Stomach (tissue), 4 donors: ENCODE data around the gene C18orf63.

Experiments
- POLR2AphosphoS5 ChIP-seq, 3 donors: sonication (generic); formaldehyde crosslinking; IDR thresholded peaks; one replicate each; pipeline ENCODE4 v1.6.1; 2016; ENCODE audit warnings: antibody characterized with exemption in 3 of 3
- TF ChIP-seq, protein P1 (sequence below), 7 experiments: fragments of 450-650 bp in 4 of 7; fragments of 200-600 bp in 3 of 7; sonication (generic) in 3 of 7; IDR thresholded peaks; one replicate each; pipeline ENCODE4 v1.5.1; 2016 to 2019; ENCODE audit warnings: antibody characterized with exemption in 7 of 7, control low read depth in 2 of 7, mild to moderate bottlenecking in 1 of 7

DNA sequence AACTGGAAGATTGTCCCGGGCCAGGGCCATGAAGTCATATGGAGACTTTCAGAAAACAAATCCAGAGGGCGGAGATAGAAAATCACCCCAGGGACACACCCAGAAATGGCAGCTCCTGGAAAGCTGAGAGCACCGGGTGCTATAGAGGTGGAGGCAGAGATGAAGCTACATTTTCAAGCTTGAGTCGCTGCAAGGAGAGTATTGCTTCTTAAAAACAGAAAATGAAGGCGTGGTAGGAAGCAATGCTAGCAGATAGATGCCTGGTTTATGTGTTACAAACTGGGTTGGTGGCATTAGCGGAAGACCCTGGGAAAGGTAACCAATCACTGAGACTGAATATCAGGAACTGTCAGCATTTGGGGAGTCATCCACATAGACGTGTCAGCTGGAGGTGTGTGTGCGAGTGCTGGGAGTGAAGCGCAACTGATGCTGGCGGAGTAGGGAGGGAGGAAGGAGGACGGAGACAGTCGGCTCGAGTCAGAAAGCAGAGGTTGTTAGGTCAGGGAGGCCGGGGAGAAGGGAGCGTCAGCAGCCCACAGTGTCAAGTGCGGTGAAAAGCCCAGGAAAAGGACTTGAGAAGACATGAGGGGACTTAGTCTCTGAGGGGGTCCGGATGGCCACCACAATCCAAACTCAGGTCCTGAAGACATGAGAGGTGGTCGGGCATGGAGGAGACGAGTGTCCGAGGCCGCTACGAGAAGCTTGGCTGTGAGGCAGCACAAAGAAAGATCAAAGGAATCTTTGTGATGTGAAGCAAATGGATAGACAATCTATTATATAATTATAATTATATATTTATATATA is 45.4 kb downstream of the C18orf63 start:
- TF ChIP-seq, protein P1, sequence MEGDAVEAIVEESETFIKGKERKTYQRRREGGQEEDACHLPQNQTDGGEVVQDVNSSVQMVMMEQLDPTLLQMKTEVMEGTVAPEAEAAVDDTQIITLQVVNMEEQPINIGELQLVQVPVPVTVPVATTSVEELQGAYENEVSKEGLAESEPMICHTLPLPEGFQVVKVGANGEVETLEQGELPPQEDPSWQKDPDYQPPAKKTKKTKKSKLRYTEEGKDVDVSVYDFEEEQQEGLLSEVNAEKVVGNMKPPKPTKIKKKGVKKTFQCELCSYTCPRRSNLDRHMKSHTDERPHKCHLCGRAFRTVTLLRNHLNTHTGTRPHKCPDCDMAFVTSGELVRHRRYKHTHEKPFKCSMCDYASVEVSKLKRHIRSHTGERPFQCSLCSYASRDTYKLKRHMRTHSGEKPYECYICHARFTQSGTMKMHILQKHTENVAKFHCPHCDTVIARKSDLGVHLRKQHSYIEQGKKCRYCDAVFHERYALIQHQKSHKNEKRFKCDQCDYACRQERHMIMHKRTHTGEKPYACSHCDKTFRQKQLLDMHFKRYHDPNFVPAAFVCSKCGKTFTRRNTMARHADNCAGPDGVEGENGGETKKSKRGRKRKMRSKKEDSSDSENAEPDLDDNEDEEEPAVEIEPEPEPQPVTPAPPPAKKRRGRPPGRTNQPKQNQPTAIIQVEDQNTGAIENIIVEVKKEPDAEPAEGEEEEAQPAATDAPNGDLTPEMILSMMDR (IDR thresholded peaks at IDR 0.05) = no peak
- no peak for TF ChIP-seq POLR2AphosphoS5 (IDR thresholded peaks at IDR 0.05)
